ENCODE data around the gene TCEANC.

Gene TCEANC

GRCh38 chrX:13711141-13711540 is 58.2 kb downstream of the TCEANC start:
- no peak for DNase-seq (ENCODE audit: insufficient read length, low spot score)
- FAIRE-seq: no peak
- TF ChIP-seq CTCF (IDR thresholded peaks at IDR 0.05; ENCODE audit: insufficient read depth, missing control alignments): no peak
